Liver (tissue), 9 donors: ENCODE results near the gene CLIC1. TPM values are rescaled to one million over a fixed set of nuclear protein-coding genes. Genes with fewer than 3 reads are reported as not detected.

Source experiments
- DNase-seq: peaks from one replicate; pipeline ENCODE4 v3.0.0-alpha.2; 2017; ENCODE audit warnings: low spot score
- H3K27ac ChIP-seq, 2 donors: one replicate each; pipeline ENCODE4 v1.7.0; 2013; ENCODE audit warnings: inconsistent platforms in 2 of 2, low read length in 2 of 2, control low read depth in 1 of 2, low read depth in 1 of 2, mild to moderate bottlenecking in 1 of 2
- H3K27me3 ChIP-seq, 4 donors: one replicate each; pipeline versions ENCODE4 v1.6.1 to v1.7.0; 2013; ENCODE audit warnings: low read length in 3 of 4, inconsistent platforms in 1 of 4, mild to moderate bottlenecking in 1 of 4, moderate library complexity in 1 of 4; ENCODE audit not compliant: control insufficient read depth in 4 of 4, insufficient read depth in 4 of 4
- H3K36me3 ChIP-seq, 4 donors: one replicate each; pipeline versions ENCODE4 v1.6.1 to v1.7.0; 2013; ENCODE audit warnings: low read length in 3 of 4, mild to moderate bottlenecking in 3 of 4, low read depth in 1 of 4, moderate library complexity in 1 of 4; ENCODE audit not compliant: control insufficient read depth in 4 of 4, insufficient read depth in 3 of 4
- H3K4me1 ChIP-seq, 4 donors: one replicate each; pipeline versions ENCODE4 v1.6.1 to v1.7.0; 2013; ENCODE audit warnings: low read length in 3 of 4, mild to moderate bottlenecking in 3 of 4, moderate library complexity in 1 of 4; ENCODE audit not compliant: control insufficient read depth in 4 of 4, insufficient read depth in 4 of 4
- H3K4me3 ChIP-seq, 3 donors: one replicate each; pipeline versions ENCODE4 v1.6.1 to v1.7.0; 2013; ENCODE audit warnings: low read length in 3 of 3, control low read depth in 1 of 3, low read depth in 1 of 3, mild to moderate bottlenecking in 1 of 3
- H3K9ac ChIP-seq, 2 donors: one replicate each; pipeline ENCODE4 v1.7.0; 2013; ENCODE audit warnings: low read length in 2 of 2, mild to moderate bottlenecking in 2 of 2, moderate library complexity in 2 of 2, control low read depth in 1 of 2, low read depth in 1 of 2
- H3K9me3 ChIP-seq, 4 donors: one replicate each; pipeline versions ENCODE4 v1.6.1 to v1.7.0; 2013; ENCODE audit warnings: low read length in 3 of 4; ENCODE audit not compliant: control insufficient read depth in 4 of 4
- EGR1 ChIP-seq, 2 donors: IDR thresholded peaks; 2 replicates each; pipeline ENCODE4 v1.6.1; 2016 to 2018; ENCODE audit warnings: antibody characterized with exemption in 2 of 2, low read depth in 2 of 2
- FOXA1 ChIP-seq: IDR thresholded peaks from 2 replicates; pipeline ENCODE4 v1.6.1; 2016; ENCODE audit warnings: antibody characterized with exemption
- FOXA2 ChIP-seq: IDR thresholded peaks from 2 replicates; pipeline ENCODE4 v1.6.1; 2016; ENCODE audit warnings: antibody characterized with exemption
- GABPA ChIP-seq, 2 donors: IDR thresholded peaks in 1 of 2; conservative IDR thresholded peaks in 1 of 2; 2 replicates each; pipeline ENCODE4 v1.6.1; 2016; ENCODE audit warnings: antibody characterized with exemption in 2 of 2, mild to moderate bottlenecking in 1 of 2, moderate library complexity in 1 of 2
- HNF4A ChIP-seq, 2 donors: conservative IDR thresholded peaks; 2 replicates each; pipeline ENCODE4 v1.6.1; 2016; ENCODE audit warnings: antibody characterized with exemption in 2 of 2, mild to moderate bottlenecking in 2 of 2
- HNF4G ChIP-seq: IDR thresholded peaks from 2 replicates; pipeline ENCODE4 v1.6.1; 2016; ENCODE audit warnings: antibody characterized with exemption
- JUND ChIP-seq, 2 donors: IDR thresholded peaks; 2 replicates each; pipeline ENCODE4 v1.6.1; 2016; ENCODE audit warnings: antibody characterized with exemption in 2 of 2
- NR2F2 ChIP-seq: IDR thresholded peaks from 2 replicates; pipeline ENCODE4 v1.6.1; 2016; ENCODE audit warnings: antibody characterized with exemption
- RAD21 ChIP-seq, 2 donors: IDR thresholded peaks; 2 replicates each; pipeline ENCODE4 v1.6.1; 2016; ENCODE audit warnings: antibody characterized with exemption in 2 of 2, mild to moderate bottlenecking in 2 of 2
- RXRA ChIP-seq, 2 donors: IDR thresholded peaks; 2 replicates each; pipeline ENCODE4 v1.6.1; 2017 to 2018; ENCODE audit warnings: antibody characterized with exemption in 2 of 2, mild to moderate bottlenecking in 1 of 2
- SP1 ChIP-seq: IDR thresholded peaks from 2 replicates; pipeline ENCODE4 v1.6.1; 2018; ENCODE audit warnings: antibody characterized with exemption, mild to moderate bottlenecking
- TAF1 ChIP-seq: conservative IDR thresholded peaks from 2 replicates; pipeline ENCODE4 v1.6.1; 2016; ENCODE audit warnings: antibody characterized with exemption, mild to moderate bottlenecking
- YY1 ChIP-seq: IDR thresholded peaks from 2 replicates; pipeline ENCODE4 v1.6.1; 2016; ENCODE audit warnings: antibody characterized with exemption, mild to moderate bottlenecking
- WGBS: extraction: QIAGEN DNeasy Blood & Tissue Kit; methylation state at CpG from one replicate; pipeline ENCODE4 v1.1.7; 2013; 5-methylcytosine and 5-hydroxymethylcytosine counted together
- polyA plus RNA-seq, 2 donors: library from polyadenylated mRNA; stranded (reverse) in 1 of 2; unstranded in 1 of 2; fragments of 200-250 nt in 1 of 2; fragments of >200 nt in 1 of 2; fragmentation: Nextera tagmentation in 1 of 2; extraction: Ambion mirVana in 1 of 2; gene quantifications; one replicate each; pipeline versions ENCODE4 v1.2.1 to v1.2.3, GENCODE V29; 2013 to 2015
- total RNA-seq, 2 donors: library from RNA; depleted of rRNA; stranded (reverse); fragments of >200 nt; gene quantifications; one replicate each; pipeline ENCODE4 v1.2.3, GENCODE V29; 2014
- TF ChIP-seq, protein P1 (sequence below): fragments of 150-350 bp; IDR thresholded peaks from 2 replicates; pipeline ENCODE4 v1.5.1; 2017; ENCODE audit warnings: improper control_type of control experiment, low read depth, low read length; ENCODE audit not compliant: missing input control
- TF ChIP-seq, protein P2 (sequence below): IDR thresholded peaks from 2 replicates; pipeline ENCODE4 v1.6.1; 2016; ENCODE audit warnings: antibody characterized with exemption
- TF ChIP-seq, protein P3 (sequence below): IDR thresholded peaks from 2 replicates; pipeline ENCODE4 v1.6.1; 2016; ENCODE audit warnings: antibody characterized with exemption, mild to moderate bottlenecking
- TF ChIP-seq, protein P4 (sequence below): IDR thresholded peaks from 2 replicates; pipeline ENCODE4 v1.6.1; 2016; ENCODE audit warnings: antibody characterized with exemption
- TF ChIP-seq, protein P5 (sequence below): IDR thresholded peaks from 2 replicates; pipeline ENCODE4 v1.6.1; 2016; ENCODE audit warnings: antibody characterized with exemption
- donor health status: healthy.
- donor health status: healthy.
- donor health status: healthy.
- donor health status: healthy.
- donor health status: healthy.

The CLIC1 gene
- total and polyA plus RNA-seq, 4 donors: 56.5 to 124 (median 64.5) TPM

DNA sequence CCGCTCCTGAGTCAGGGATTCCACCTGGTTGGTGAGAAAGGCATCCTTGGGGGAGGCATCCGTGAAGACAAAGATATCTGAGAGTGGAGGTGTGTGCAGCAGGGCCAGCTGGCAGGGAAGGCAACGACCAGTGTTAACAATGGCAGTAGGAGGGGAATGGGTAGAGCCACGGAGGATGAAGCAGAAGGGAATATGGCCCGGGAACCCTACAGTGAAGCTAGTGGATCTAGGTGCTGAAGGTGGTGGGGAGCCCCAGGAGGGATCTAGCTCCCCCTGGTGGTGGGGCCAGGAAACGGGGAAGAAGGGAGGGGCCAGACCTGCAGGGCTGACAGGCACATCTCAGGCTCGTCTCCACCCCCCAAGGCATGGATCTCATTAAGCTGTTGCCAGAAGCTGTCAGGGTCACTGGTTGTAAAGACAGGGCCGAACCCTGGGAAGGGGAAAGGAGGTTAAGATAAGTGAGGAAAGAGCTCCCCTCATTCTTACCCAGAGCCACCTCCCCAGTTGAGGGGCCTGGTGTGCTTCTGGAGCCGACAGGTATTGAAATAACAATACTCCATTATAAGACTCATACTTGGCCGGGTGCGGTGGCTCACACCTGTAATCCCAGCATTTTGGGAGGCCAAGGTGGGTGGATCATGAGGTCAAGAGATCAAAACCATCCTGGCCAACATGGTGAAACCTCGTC, 33.5 kb upstream of the CLIC1 start:
- peak; percentile 93 for DNase-seq
- H3K27me3 ChIP-seq: no peaks in the 10 kb centered on the region
- WGBS: 48% methylated on average over 12 of the region's 12 CpGs
- TF ChIP-seq YY1 (no peak), HNF4A (conservative IDR thresholded peaks at IDR 0.05) (no peak), HNF4G (no peak), TAF1 (no peak), RAD21 (IDR thresholded peaks at IDR 0.05) (peak; percentile 92 to 97), RXRA (IDR thresholded peaks at IDR 0.05) (peak in 1 of 2 donors; percentile 24)
- TF ChIP-seq, protein P1, sequence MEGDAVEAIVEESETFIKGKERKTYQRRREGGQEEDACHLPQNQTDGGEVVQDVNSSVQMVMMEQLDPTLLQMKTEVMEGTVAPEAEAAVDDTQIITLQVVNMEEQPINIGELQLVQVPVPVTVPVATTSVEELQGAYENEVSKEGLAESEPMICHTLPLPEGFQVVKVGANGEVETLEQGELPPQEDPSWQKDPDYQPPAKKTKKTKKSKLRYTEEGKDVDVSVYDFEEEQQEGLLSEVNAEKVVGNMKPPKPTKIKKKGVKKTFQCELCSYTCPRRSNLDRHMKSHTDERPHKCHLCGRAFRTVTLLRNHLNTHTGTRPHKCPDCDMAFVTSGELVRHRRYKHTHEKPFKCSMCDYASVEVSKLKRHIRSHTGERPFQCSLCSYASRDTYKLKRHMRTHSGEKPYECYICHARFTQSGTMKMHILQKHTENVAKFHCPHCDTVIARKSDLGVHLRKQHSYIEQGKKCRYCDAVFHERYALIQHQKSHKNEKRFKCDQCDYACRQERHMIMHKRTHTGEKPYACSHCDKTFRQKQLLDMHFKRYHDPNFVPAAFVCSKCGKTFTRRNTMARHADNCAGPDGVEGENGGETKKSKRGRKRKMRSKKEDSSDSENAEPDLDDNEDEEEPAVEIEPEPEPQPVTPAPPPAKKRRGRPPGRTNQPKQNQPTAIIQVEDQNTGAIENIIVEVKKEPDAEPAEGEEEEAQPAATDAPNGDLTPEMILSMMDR: peak; percentile 92
- no peaks in the 10 kb centered on the region for H3K36me3 ChIP-seq
- H3K4me3 ChIP-seq: no peak overlapping the region
- H3K9me3 ChIP-seq: no peaks in the 10 kb centered on the region
- no peak overlapping the region for H3K9ac ChIP-seq
- peaks cover 0 to 7% (median 4%) of the 10 kb centered on the region in 4 donors for H3K4me1 ChIP-seq
- H3K27ac ChIP-seq: no peak overlapping the region

DNA sequence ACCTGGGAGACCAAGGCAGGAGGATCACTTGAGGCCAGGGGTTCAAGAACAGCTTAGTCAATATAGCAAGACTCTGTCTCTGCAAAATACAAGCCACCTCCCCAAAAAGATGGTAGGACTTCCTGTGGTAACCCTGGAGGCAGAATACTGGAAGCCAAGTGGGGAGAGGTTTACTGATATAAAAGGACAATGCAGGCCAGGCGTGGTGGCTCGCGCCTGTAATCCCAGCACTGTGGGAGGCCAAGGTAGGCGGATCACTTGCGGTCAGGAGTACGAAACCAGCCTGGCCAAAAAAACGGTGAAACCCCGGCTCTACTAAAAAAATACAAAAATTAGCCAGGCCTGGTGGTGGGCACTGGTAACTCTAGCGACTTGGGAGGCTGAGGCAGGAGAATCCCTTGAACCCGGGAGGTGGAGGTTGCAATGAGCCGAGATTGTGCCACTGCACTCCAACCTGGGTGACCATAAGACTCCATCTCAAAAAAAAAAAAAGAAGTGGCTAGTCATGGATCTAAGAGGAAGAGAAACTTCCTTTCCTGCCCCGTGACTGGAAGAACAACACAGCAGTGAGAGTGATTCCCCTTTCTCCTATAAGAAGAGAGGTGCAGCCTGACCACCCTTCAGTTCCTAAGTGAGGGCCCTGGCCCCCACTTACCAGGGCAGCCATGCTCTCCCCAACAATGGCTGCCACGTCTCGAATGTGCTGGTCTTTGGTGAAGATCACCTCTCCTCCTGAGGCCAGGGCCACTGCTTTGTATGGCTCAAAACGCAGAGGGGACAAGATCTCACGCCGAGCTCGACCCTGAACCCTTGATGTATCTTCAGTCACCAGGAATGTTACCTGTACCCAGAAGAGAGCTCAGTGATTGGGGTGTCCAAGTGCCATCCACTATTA, 32.3 kb upstream of the CLIC1 start:
- H3K9me3 ChIP-seq: no peaks in the 10 kb centered on the region
- H3K4me1 ChIP-seq: peaks cover 0 to 7% (median 4%) of the 10 kb centered on the region in 4 donors
- WGBS: 88% methylated on average over 18 of the region's 18 CpGs
- TF ChIP-seq, protein P1: no peak
- TF ChIP-seq YY1 (no peak), FOXA1 (no peak), RAD21 (IDR thresholded peaks at IDR 0.05) (no peak), FOXA2 (no peak), SP1 (no peak), EGR1 (IDR thresholded peaks at IDR 0.05; ENCODE audit: low read depth in 2 of 2) (no peak), NR2F2 (no peak), HNF4G (no peak), HNF4A (conservative IDR thresholded peaks at IDR 0.05) (no peak), TAF1 (no peak), JUND (IDR thresholded peaks at IDR 0.05) (no peak), GABPA (IDR thresholded peaks at IDR 0.05 in 1 of 2, conservative IDR thresholded peaks at IDR 0.05 in 1 of 2) (no peak), RXRA (IDR thresholded peaks at IDR 0.05) (no peak)
- TF ChIP-seq, protein P2, sequence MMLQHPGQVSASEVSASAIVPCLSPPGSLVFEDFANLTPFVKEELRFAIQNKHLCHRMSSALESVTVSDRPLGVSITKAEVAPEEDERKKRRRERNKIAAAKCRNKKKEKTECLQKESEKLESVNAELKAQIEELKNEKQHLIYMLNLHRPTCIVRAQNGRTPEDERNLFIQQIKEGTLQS: no peak
- TF ChIP-seq, protein P3, sequence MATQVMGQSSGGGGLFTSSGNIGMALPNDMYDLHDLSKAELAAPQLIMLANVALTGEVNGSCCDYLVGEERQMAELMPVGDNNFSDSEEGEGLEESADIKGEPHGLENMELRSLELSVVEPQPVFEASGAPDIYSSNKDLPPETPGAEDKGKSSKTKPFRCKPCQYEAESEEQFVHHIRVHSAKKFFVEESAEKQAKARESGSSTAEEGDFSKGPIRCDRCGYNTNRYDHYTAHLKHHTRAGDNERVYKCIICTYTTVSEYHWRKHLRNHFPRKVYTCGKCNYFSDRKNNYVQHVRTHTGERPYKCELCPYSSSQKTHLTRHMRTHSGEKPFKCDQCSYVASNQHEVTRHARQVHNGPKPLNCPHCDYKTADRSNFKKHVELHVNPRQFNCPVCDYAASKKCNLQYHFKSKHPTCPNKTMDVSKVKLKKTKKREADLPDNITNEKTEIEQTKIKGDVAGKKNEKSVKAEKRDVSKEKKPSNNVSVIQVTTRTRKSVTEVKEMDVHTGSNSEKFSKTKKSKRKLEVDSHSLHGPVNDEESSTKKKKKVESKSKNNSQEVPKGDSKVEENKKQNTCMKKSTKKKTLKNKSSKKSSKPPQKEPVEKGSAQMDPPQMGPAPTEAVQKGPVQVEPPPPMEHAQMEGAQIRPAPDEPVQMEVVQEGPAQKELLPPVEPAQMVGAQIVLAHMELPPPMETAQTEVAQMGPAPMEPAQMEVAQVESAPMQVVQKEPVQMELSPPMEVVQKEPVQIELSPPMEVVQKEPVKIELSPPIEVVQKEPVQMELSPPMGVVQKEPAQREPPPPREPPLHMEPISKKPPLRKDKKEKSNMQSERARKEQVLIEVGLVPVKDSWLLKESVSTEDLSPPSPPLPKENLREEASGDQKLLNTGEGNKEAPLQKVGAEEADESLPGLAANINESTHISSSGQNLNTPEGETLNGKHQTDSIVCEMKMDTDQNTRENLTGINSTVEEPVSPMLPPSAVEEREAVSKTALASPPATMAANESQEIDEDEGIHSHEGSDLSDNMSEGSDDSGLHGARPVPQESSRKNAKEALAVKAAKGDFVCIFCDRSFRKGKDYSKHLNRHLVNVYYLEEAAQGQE: no peak
- TF ChIP-seq, protein P4, sequence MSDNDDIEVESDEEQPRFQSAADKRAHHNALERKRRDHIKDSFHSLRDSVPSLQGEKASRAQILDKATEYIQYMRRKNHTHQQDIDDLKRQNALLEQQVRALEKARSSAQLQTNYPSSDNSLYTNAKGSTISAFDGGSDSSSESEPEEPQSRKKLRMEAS: no peak
- TF ChIP-seq, protein P5, sequence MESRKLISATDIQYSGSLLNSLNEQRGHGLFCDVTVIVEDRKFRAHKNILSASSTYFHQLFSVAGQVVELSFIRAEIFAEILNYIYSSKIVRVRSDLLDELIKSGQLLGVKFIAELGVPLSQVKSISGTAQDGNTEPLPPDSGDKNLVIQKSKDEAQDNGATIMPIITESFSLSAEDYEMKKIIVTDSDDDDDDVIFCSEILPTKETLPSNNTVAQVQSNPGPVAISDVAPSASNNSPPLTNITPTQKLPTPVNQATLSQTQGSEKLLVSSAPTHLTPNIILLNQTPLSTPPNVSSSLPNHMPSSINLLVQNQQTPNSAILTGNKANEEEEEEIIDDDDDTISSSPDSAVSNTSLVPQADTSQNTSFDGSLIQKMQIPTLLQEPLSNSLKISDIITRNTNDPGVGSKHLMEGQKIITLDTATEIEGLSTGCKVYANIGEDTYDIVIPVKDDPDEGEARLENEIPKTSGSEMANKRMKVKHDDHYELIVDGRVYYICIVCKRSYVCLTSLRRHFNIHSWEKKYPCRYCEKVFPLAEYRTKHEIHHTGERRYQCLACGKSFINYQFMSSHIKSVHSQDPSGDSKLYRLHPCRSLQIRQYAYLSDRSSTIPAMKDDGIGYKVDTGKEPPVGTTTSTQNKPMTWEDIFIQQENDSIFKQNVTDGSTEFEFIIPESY: no peak
- no peak overlapping the region for H3K9ac ChIP-seq
- no peak overlapping the region for H3K4me3 ChIP-seq
- no peak for DNase-seq
- no peaks in the 10 kb centered on the region for H3K27me3 ChIP-seq
- H3K36me3 ChIP-seq: no peaks in the 10 kb centered on the region
- peak overlapping the region in 1 of 2 donors; percentile 17 for H3K27ac ChIP-seq
